SU-DHL-6 (cell line): ENCODE data around the gene GRAP.
"Not testable (repeated sequence)": the region's sequence is repeated elsewhere in the genome, so short reads cannot be mapped to it uniquely, and the experiment has no call there.

Experiments
- H2AFZ ChIP-seq: fragments of 200-600 bp; sonication (generic); 2 replicates; pipeline ENCODE4 v1.6.1; 2014; ENCODE audit warnings: low read depth, mild to moderate bottlenecking, moderate library complexity, mixed read lengths, antibody characterized with exemption, low read length; ENCODE audit not compliant: severe bottlenecking
- H3F3A ChIP-seq: fragments of 200-600 bp; shearing (Covaris generic); 2 replicates; pipeline ENCODE4 v1.6.0; 2016; ENCODE audit warnings: antibody characterized with exemption, mild to moderate bottlenecking; ENCODE audit not compliant: insufficient read depth
- H3K27ac ChIP-seq: fragments of 200-600 bp; sonication (generic); 2 replicates; pipeline ENCODE4 v1.5.1; 2016; ENCODE audit warnings: low read depth, mild to moderate bottlenecking, low read length, moderate library complexity, mixed read lengths
- H3K27me3 ChIP-seq: fragments of 200-600 bp; sonication (generic), shearing (Covaris generic); 2 replicates; pipeline ENCODE4 v1.6.0; 2014; ENCODE audit warnings: mild to moderate bottlenecking, low read length
- H3K36me3 ChIP-seq: fragments of 200-600 bp; sonication (generic); 2 replicates; pipeline ENCODE4 v1.6.1; 2014; ENCODE audit warnings: mild to moderate bottlenecking, low read length, mixed read lengths
- H3K4me2 ChIP-seq: fragments of 300-600, 200-600 bp; shearing (Covaris generic), sonication (generic); 2 replicates; pipeline ENCODE4 v1.6.0; 2014; ENCODE audit warnings: low read length, low read depth, mild to moderate bottlenecking; ENCODE audit not compliant: poor library complexity, severe bottlenecking
- H3K4me3 ChIP-seq: fragments of 200-600 bp; sonication (generic); 2 replicates; pipeline ENCODE4 v1.5.1; 2014; ENCODE audit warnings: antibody characterized with exemption, low read length, mild to moderate bottlenecking, mixed read lengths; ENCODE audit not compliant: insufficient read depth, poor library complexity, severe bottlenecking
- H3K79me2 ChIP-seq: fragments of 200-600 bp; sonication (generic); 2 replicates; pipeline ENCODE4 v1.6.1; 2014; ENCODE audit warnings: mild to moderate bottlenecking, low read length, moderate library complexity; ENCODE audit not compliant: insufficient read depth
- H3K9ac ChIP-seq: fragments of 200-600 bp; sonication (generic); 2 replicates; pipeline ENCODE4 v1.7.0; 2014; ENCODE audit warnings: mild to moderate bottlenecking, low read length
- H3K9me2 ChIP-seq: fragments of 200-600 bp; sonication (generic); replicated peaks from 2 replicates; pipeline ENCODE4 v1.6.1; 2014; ENCODE audit warnings: low read length; ENCODE audit not compliant: insufficient read depth
- H3K9me3 ChIP-seq: fragments of 200-600 bp; sonication (generic); 2 replicates; pipeline ENCODE4 v1.6.1; 2014; ENCODE audit warnings: low read length, mixed read lengths; ENCODE audit not compliant: insufficient read depth
- H4K20me1 ChIP-seq: fragments of 200-600 bp; sonication (generic); 2 replicates; pipeline ENCODE4 v1.6.1; 2014; ENCODE audit warnings: low read depth, mild to moderate bottlenecking, antibody characterized with exemption, low read length, moderate library complexity, mixed read lengths

GRAP gene

GRCh38 chr17:19048826-19049225 lies 2.1 kb upstream of the GRAP start:
- not testable (repeated sequence) for H3F3A ChIP-seq, H3K79me2 ChIP-seq, H2AFZ ChIP-seq, H3K27me3 ChIP-seq, H3K9me3 ChIP-seq, H3K36me3 ChIP-seq, H3K9ac ChIP-seq, H3K4me2 ChIP-seq, H3K4me3 ChIP-seq, H3K9me2 ChIP-seq, H4K20me1 ChIP-seq
- H3K27ac ChIP-seq, result peak overlapping the region; percentile 69

- not testable (repeated sequence) for H3K4me2 ChIP-seq, H3K27me3 ChIP-seq, H3K9me3 ChIP-seq, H3K79me2 ChIP-seq, H3K4me3 ChIP-seq, H2AFZ ChIP-seq, H3K36me3 ChIP-seq, H3K9ac ChIP-seq, H4K20me1 ChIP-seq, H3F3A ChIP-seq, H3K9me2 ChIP-seq
- H3K27ac ChIP-seq, result 0 out of 2 replicates have a peak overlapping the region, but pooled peaks have one; percentile 35
Observed at GRCh38 chr17:19047510-19047909, 753 bp upstream of the GRAP start.

- H3K4me3 ChIP-seq, H2AFZ ChIP-seq, H4K20me1 ChIP-seq: not testable (repeated sequence)
Observed at GRCh38 chr17:19044643-19045042, 2.1 kb downstream of the GRAP start.

GRCh38 chr17:19043032-19043431 lies 3.7 kb downstream of the GRAP start:
- not testable (repeated sequence) for H3K4me3 ChIP-seq, H3F3A ChIP-seq, H3K9me3 ChIP-seq, H3K9me2 ChIP-seq, H3K27me3 ChIP-seq, H4K20me1 ChIP-seq, H3K36me3 ChIP-seq, H2AFZ ChIP-seq, H3K79me2 ChIP-seq, H3K9ac ChIP-seq
- Histone ChIP-seq H3K4me2 (peak overlapping the region; percentile 38), H3K27ac (peak overlapping the region; percentile 80)

More at GRCh38 chr17:19044643-19045042, 2.1 kb downstream of the GRAP start:
- not testable (repeated sequence) for H3K4me2 ChIP-seq, H3K36me3 ChIP-seq, H3K27me3 ChIP-seq, H3K9me2 ChIP-seq, H3K79me2 ChIP-seq, H3K9ac ChIP-seq, H3F3A ChIP-seq, H3K9me3 ChIP-seq, H3K27ac ChIP-seq

DNA sequence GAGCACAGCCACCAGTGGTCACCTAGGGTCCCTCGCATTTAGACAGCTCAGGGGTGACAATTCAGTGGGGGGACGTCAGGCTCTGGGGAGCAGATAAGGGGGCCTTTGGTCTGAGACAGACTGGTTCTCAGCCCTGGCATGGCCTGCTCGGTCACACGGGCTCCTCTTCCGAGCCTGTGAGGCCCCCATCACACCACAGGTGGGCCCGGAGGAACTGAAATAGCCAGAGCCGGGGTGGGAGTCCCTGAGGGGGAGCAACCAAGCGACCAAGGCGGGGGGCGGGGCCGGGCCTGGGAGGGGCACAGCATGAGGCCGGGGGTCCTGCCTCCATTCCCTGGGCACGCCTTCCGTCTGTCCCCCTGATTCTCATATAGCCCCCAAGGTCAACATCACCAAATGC lies 4.4 kb downstream of the GRAP start:
- H3F3A ChIP-seq, H3K27ac ChIP-seq, H3K36me3 ChIP-seq, H3K9ac ChIP-seq, H3K4me2 ChIP-seq, H3K27me3 ChIP-seq, H2AFZ ChIP-seq, H4K20me1 ChIP-seq, H3K9me2 ChIP-seq, H3K4me3 ChIP-seq, H3K79me2 ChIP-seq, H3K9me3 ChIP-seq: not testable (repeated sequence)

GRCh38 chr17:19041871-19042270 lies 4.9 kb downstream of the GRAP start:
- H3K9me3 ChIP-seq, H4K20me1 ChIP-seq, H2AFZ ChIP-seq, H3K4me2 ChIP-seq, H3F3A ChIP-seq, H3K36me3 ChIP-seq, H3K4me3 ChIP-seq, H3K9me2 ChIP-seq, H3K79me2 ChIP-seq, H3K27me3 ChIP-seq: not testable (repeated sequence)
- H3K9ac ChIP-seq, result peak overlapping the region; percentile 41; the same call in 1 of the 2 replicates
- peak overlapping the region; percentile 81 for H3K27ac ChIP-seq

DNA sequence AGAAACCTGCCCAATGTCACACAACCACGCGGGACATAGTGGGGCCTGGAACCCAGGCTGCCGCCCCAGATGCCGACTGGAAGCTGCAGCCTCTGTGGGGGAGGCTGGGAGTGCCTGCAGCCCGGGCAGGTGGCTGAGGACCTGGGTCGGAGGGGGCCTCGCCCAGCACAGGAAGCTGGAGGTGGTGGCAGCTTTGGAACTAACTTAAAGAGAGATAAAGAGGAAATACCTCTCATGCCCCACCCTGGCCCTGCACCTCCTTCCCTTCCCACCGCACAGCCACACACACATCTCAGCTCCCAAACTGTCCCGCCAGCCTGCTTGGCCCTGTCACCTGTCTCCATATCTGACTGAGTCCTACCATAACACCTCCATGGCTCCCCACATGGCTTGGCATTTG lies 6.4 kb downstream of the GRAP start:
- not testable (repeated sequence) for H3K9me2 ChIP-seq

GRCh38 chr17:19038730-19039129 lies 8.0 kb downstream of the GRAP start:
- not testable (repeated sequence) for H3K36me3 ChIP-seq, H3K9me3 ChIP-seq, H4K20me1 ChIP-seq, H2AFZ ChIP-seq, H3K4me3 ChIP-seq, H3K79me2 ChIP-seq, H3K27ac ChIP-seq, H3F3A ChIP-seq, H3K9me2 ChIP-seq, H3K4me2 ChIP-seq, H3K27me3 ChIP-seq, H3K9ac ChIP-seq

More for the DNA sequence above, 6.4 kb downstream of the GRAP start:
- not testable (repeated sequence) for H2AFZ ChIP-seq, H3F3A ChIP-seq, H3K79me2 ChIP-seq, H3K9me3 ChIP-seq, H3K36me3 ChIP-seq, H3K9ac ChIP-seq, H3K4me2 ChIP-seq, H3K4me3 ChIP-seq, H4K20me1 ChIP-seq, H3K27me3 ChIP-seq
- peak overlapping the region; percentile 83 for H3K27ac ChIP-seq
